Vagina (tissue), 2 donors: Measurements from ENCODE around the gene SETD2. TPM values are rescaled to one million over a fixed set of nuclear protein-coding genes. Genes with fewer than 3 reads are reported as not detected.

ENCODE experiments used
- DNase-seq, 2 donors: peaks; one replicate each; pipeline ENCODE4 v3.0.0-alpha.2; 2017; ENCODE audit errors: extremely low spot score in 2 of 2
- H3K27ac ChIP-seq: fragments of 200-600 bp; sonication (generic); one replicate; pipeline ENCODE4 v1.5.1; 2019
- H3K27me3 ChIP-seq: fragments of 200-600 bp; sonication (generic); one replicate; pipeline ENCODE4 v1.5.1; 2019
- H3K36me3 ChIP-seq, 2 donors: fragments of 200-600 bp; sonication (generic); one replicate each; pipeline ENCODE4 v1.5.1; 2017 to 2019
- H3K4me1 ChIP-seq: fragments of 200-600 bp; sonication (generic); one replicate; pipeline ENCODE4 v1.5.1; 2019
- H3K4me3 ChIP-seq, 2 donors: fragments of 200-600 bp; sonication (generic); 1 replicate in 1 of 2; 2 replicates in 1 of 2; pipeline ENCODE4 v1.5.1; 2016 to 2019
- H3K9me3 ChIP-seq: fragments of 200-600 bp; sonication (generic); one replicate; pipeline ENCODE4 v1.5.1; 2019
- CTCF ChIP-seq, 3 experiments: fragments of 450-650 bp in 2 of 3; fragments of 200-600 bp in 1 of 3; sonication (generic) in 1 of 3; IDR thresholded peaks; one replicate each; pipeline ENCODE4 v1.5.1; 2017 to 2019; ENCODE audit warnings: antibody characterized with exemption in 3 of 3, mild to moderate bottlenecking in 2 of 3, moderate library complexity in 2 of 3
- POLR2A ChIP-seq, 2 donors: fragments of 450-650 bp; IDR thresholded peaks; one replicate each; pipeline ENCODE4 v1.6.1; 2017; ENCODE audit warnings: antibody characterized with exemption in 2 of 2, mild to moderate bottlenecking in 2 of 2, moderate library complexity in 2 of 2
- POLR2AphosphoS5 ChIP-seq, 2 donors: sonication (generic); formaldehyde crosslinking; IDR thresholded peaks; one replicate each; pipeline ENCODE4 v1.9.0; 2017; ENCODE audit warnings: antibody characterized with exemption in 2 of 2, mild to moderate bottlenecking in 2 of 2, low read depth in 1 of 2; ENCODE audit not compliant: insufficient read depth in 1 of 2
- intact Hi-C: fragments of 100-400 bp; cut with DNase I; formaldehyde crosslinking; loops from one replicate; pipeline ENCODE4 v1.15.1; 2023
- total RNA-seq: library from RNA; depleted of rRNA; stranded (reverse); fragments of >200 nt; gene quantifications from one replicate; pipeline ENCODE4 v1.2.3, GENCODE V29; 2016

The SETD2 gene
- total RNA-seq, 1 donor from 2014 or later = 55.5 TPM

GRCh38 chr3:47098910-47099309 lies 65.0 kb downstream of the SETD2 start:
- TF ChIP-seq CTCF (IDR thresholded peaks at IDR 0.05) (no peak), POLR2A (IDR thresholded peaks at IDR 0.05) (no peak), POLR2AphosphoS5 (IDR thresholded peaks at IDR 0.05; ENCODE audit: insufficient read depth in 1 of 2, low read depth in 1 of 2) (no peak)
- intact Hi-C loops = no loop called here
- Histone ChIP-seq H3K36me3 (peaks cover 4 to 58% of the 10 kb centered on the region in 2 donors), H3K4me3 (no peak overlapping the region), H3K27me3 (no peaks in the 10 kb centered on the region), H3K27ac (no peak overlapping the region), H3K4me1 (no peaks in the 10 kb centered on the region), H3K9me3 (no peaks in the 10 kb centered on the region)
- DNase-seq = no peak

- H3K27me3 ChIP-seq = no peaks in the 10 kb centered on the region
- H3K4me3 ChIP-seq = no peak overlapping the region
- H3K9me3 ChIP-seq = no peaks in the 10 kb centered on the region
- no peak overlapping the region for H3K27ac ChIP-seq
- no peaks in the 10 kb centered on the region for H3K4me1 ChIP-seq
- no peak for TF ChIP-seq CTCF (IDR thresholded peaks at IDR 0.05)
- no peak for TF ChIP-seq POLR2AphosphoS5 (IDR thresholded peaks at IDR 0.05; ENCODE audit: insufficient read depth in 1 of 2, low read depth in 1 of 2)
- no peak for TF ChIP-seq POLR2A (IDR thresholded peaks at IDR 0.05)
- DNase-seq = no peak
- peaks cover 4 to 54% of the 10 kb centered on the region in 2 donors for H3K36me3 ChIP-seq
- intact Hi-C loops = no loop called here
These were observed 66.0 kb downstream of the SETD2 start for GRCh38 chr3:47097864-47098263.

- no peak overlapping the region for H3K27ac ChIP-seq
- intact Hi-C loops = no loop called here
- DNase-seq = no peak
These were observed 67.0 kb downstream of the SETD2 start for GRCh38 chr3:47096959-47097358.

GRCh38 chr3:47092090-47092489 lies 71.8 kb downstream of the SETD2 start:
- H3K4me1 ChIP-seq = no peaks in the 10 kb centered on the region
- H3K27me3 ChIP-seq = no peaks in the 10 kb centered on the region
- no peak for TF ChIP-seq POLR2A (IDR thresholded peaks at IDR 0.05)
- TF ChIP-seq CTCF (IDR thresholded peaks at IDR 0.05) = no peak
- no peak for TF ChIP-seq POLR2AphosphoS5 (IDR thresholded peaks at IDR 0.05; ENCODE audit: insufficient read depth in 1 of 2, low read depth in 1 of 2)
- DNase-seq = no peak
- intact Hi-C loops = no loop called here
- H3K9me3 ChIP-seq = no peaks in the 10 kb centered on the region
- no peak overlapping the region for H3K27ac ChIP-seq
- peaks cover 0 to 39% of the 10 kb centered on the region in 2 donors for H3K36me3 ChIP-seq
- no peak overlapping the region for H3K4me3 ChIP-seq

More at GRCh38 chr3:47096959-47097358, 67.0 kb downstream of the SETD2 start:
- no peaks in the 10 kb centered on the region for H3K4me1 ChIP-seq
- TF ChIP-seq CTCF (IDR thresholded peaks at IDR 0.05) = no peak
- TF ChIP-seq POLR2A (IDR thresholded peaks at IDR 0.05) = no peak
- TF ChIP-seq POLR2AphosphoS5 (IDR thresholded peaks at IDR 0.05; ENCODE audit: insufficient read depth in 1 of 2, low read depth in 1 of 2) = no peak
- peaks cover 4 to 49% of the 10 kb centered on the region in 2 donors for H3K36me3 ChIP-seq
- no peak overlapping the region for H3K4me3 ChIP-seq
- H3K27me3 ChIP-seq = no peaks in the 10 kb centered on the region
- no peaks in the 10 kb centered on the region for H3K9me3 ChIP-seq

GRCh38 chr3:47089630-47090029 lies 74.3 kb downstream of the SETD2 start:
- no peak for DNase-seq
- H3K36me3 ChIP-seq = peaks cover 0 to 36% of the 10 kb centered on the region in 2 donors
- H3K9me3 ChIP-seq = no peaks in the 10 kb centered on the region
- H3K4me3 ChIP-seq = no peak overlapping the region
- no peaks in the 10 kb centered on the region for H3K4me1 ChIP-seq
- intact Hi-C loops = no loop called here
- no peak for TF ChIP-seq CTCF (IDR thresholded peaks at IDR 0.05)
- TF ChIP-seq POLR2A (IDR thresholded peaks at IDR 0.05) = no peak
- TF ChIP-seq POLR2AphosphoS5 (IDR thresholded peaks at IDR 0.05; ENCODE audit: insufficient read depth in 1 of 2, low read depth in 1 of 2) = no peak
- no peaks in the 10 kb centered on the region for H3K27me3 ChIP-seq
- H3K27ac ChIP-seq = no peak overlapping the region
